Measurements from ENCODE around the gene ATP2A3.

ATP2A3 gene

GRCh38 chr17:4006745-4007211, 42.5 kb upstream of the ATP2A3 start:
- DNase-seq (ENCODE audit: insufficient read length, low spot score) (no peak), FAIRE-seq (no peak)
- TF ChIP-seq CTCF (IDR thresholded peaks at IDR 0.05; ENCODE audit: insufficient read depth, missing control alignments): no peak

- no peak for FAIRE-seq
- no peak for TF ChIP-seq CTCF (IDR thresholded peaks at IDR 0.05; ENCODE audit: insufficient read depth, missing control alignments)
- DNase-seq (ENCODE audit: insufficient read length, low spot score): no peak
Observed at GRCh38 chr17:4006165-4006589, 41.9 kb upstream of the ATP2A3 start.

- no peak for DNase-seq (ENCODE audit: insufficient read length, low spot score)
- TF ChIP-seq CTCF (IDR thresholded peaks at IDR 0.05; ENCODE audit: insufficient read depth, missing control alignments): no peak
Observed at GRCh38 chr17:4005296-4006164, 41.3 kb upstream of the ATP2A3 start.

GRCh38 chr17:4004517-4005295, 40.5 kb upstream of the ATP2A3 start:
- peak; percentile 76 for DNase-seq (ENCODE audit: insufficient read length, low spot score)
- TF ChIP-seq CTCF (IDR thresholded peaks at IDR 0.05; ENCODE audit: insufficient read depth, missing control alignments): peak; percentile 46
- peak; percentile 66 for FAIRE-seq

More at GRCh38 chr17:4005296-4006164, 41.3 kb upstream of the ATP2A3 start:
- no peak for FAIRE-seq

- DNase-seq (ENCODE audit: insufficient read length, low spot score): no peak
- FAIRE-seq: no peak
- no peak for TF ChIP-seq CTCF (IDR thresholded peaks at IDR 0.05; ENCODE audit: insufficient read depth, missing control alignments)
Observed at GRCh38 chr17:4003501-4004421, 39.5 kb upstream of the ATP2A3 start.

- FAIRE-seq (no peak), DNase-seq (ENCODE audit: insufficient read length, low spot score) (no peak)
- TF ChIP-seq CTCF (IDR thresholded peaks at IDR 0.05; ENCODE audit: insufficient read depth, missing control alignments): no peak
Observed at GRCh38 chr17:4003131-4003500, 38.9 kb upstream of the ATP2A3 start.

Data from D721Med (cell line).